Left forelimb (tissue), 1 donor: ENCODE measurements around the gene TMEM11.

ENCODE experiments used
- DNase-seq: peaks from one replicate; pipeline ENCODE4 v3.0.0-alpha.2; 2018; ENCODE audit warnings: low spot score

The TMEM11 gene

GRCh38 chr17:21184570-21184969 lies 29.4 kb downstream of the TMEM11 start:
- no peak for DNase-seq

- no peak for DNase-seq
These were observed 30.5 kb downstream of the TMEM11 start for GRCh38 chr17:21183468-21183867.

GRCh38 chr17:21177854-21178600 lies 35.9 kb downstream of the TMEM11 start:
- DNase-seq = no peak

GRCh38 chr17:21177401-21177800 lies 36.6 kb downstream of the TMEM11 start:
- DNase-seq = no peak

GRCh38 chr17:21176773-21177395 lies 37.1 kb downstream of the TMEM11 start:
- DNase-seq = no peak

GRCh38 chr17:21174713-21175112 lies 39.2 kb downstream of the TMEM11 start:
- DNase-seq = no peak

DNA sequence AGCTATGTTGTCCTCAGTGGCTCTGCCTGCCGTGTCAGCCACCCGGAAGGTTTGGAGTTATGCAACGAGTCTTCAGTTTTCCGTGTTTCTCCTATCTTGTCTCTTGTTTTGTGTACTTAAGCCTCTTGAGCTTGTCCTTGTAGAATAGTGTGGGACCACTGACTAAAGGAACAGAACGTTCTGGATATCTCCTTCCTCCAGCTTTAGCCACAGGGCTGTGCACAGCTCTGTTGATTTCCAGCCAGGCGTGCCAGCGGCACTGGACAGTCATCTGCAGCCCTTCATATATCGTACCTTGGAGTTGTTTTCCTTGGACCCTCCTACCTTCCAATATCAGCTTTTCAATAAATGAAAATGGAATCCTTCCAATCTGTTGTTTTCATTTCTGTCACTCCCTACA lies 39.8 kb downstream of the TMEM11 start:
- no peak for DNase-seq

DNA sequence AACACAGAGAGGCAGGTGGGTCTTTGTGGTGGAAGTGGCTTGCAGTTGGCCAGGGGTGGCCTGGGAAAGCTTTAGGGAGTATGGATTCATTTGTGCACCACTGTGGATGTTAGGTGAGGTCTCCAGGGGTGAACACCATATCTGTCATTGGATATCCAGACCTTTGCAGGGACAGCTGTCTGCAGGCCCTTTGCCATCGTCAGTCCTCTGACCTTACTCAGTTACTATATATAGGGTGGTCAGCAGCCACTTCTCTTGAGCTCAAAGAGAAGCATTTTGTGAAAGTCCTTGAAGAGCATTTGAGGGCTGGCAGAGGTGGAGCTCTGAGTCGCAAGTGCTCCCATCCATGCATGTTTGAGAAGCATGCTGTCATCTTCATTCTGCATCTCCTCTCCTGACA lies 40.4 kb downstream of the TMEM11 start:
- DNase-seq = no peak

GRCh38 chr17:21172846-21173245 lies 41.1 kb downstream of the TMEM11 start:
- no peak for DNase-seq

DNA sequence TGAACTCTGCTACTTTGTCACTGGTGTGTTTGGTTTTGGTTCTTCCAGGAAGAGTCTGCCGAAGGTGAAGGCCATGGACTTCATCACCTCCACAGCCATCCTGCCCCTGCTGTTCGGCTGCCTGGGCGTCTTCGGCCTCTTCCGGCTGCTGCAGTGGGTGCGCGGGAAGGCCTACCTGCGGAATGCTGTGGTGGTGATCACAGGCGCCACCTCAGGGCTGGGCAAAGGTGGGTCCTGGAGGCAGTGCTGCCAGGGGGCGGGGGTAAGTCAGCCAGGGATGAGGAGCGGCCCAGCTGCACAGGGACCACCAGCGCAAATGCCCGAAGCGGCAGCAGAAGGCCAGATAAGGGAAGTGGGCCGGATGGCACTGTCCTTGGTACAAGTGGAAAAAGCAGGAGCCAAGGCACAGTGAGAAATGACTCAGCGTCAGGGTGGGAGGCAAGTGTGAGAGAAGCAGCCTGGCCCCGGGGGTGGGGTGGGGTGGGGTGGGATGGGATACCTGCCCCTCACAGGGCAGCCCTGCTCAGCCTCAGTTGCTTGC lies 41.9 kb downstream of the TMEM11 start:
- DNase-seq = no peak

DNA sequence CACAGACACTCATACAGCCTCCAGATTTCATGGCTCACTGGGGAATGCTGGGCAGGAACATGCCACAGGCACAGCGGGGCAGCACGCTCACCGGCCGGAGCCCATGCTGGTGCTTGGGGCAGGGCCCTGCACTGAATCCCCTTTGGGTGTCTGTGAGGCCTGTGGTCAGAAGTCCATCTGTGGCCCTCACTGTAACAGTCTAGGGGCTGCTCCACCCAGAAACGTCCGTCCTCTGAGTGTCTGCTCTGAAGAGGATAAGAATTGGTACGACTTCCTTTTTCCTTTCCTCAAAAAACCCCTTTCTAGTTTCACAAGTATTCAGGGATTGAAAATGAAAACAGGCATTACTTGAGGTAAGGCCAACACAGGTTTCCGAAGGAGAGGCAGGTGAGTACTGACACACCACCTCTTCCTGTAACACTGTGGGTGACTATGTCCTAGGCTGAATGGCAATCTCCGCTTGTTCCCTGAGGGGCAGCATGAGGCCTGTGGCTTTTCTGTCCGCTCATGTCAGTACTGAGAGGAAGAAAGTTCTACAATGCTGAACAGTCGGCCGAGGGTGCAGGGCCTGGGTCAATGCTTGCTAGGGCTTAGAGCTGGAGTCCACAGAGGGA lies 42.5 kb downstream of the TMEM11 start:
- no peak for DNase-seq

DNA sequence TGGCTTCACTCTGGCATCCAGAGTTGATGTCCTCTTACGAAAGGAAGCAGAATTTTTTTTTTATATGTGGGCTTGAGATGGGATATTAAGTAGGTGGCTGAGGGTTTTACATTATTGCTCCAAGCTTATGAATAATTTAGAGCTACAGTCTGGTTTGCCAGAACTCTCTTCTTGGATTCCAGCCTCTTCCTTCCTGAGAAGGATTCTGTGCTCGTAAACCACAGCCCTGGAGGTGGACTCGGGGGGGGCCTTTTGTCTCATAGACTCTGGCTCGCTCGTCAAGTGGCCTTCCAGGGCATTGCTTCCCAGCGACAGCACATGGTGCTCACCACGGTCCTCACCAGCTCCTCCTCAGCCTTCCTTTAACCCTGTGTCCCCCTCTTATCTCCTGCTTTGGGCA lies 43.2 kb downstream of the TMEM11 start:
- DNase-seq = no peak

DNA sequence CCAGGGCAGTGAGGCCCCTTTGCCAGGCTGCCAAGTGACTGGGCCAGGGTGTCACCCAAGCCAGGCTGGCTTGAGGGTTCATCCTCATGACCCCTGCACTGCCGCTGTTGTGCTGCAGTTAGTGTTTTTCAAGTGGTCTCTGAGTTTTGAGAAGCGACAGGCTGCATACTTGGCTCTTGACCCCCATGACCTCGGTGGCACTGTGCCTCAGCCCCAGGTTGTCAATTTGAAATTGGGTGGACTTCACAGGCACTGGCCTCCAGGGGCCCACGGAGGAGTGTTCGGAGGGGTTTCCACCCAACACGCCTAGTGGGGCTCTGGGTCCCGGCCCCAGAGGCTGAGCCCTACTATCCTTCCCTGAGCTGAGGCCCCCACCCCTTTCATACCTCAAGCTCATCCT lies 44.5 kb downstream of the TMEM11 start:
- DNase-seq = no peak

GRCh38 chr17:21168555-21168865 lies 45.5 kb downstream of the TMEM11 start:
- DNase-seq = no peak

- DNase-seq = no peak
These were observed 46.7 kb downstream of the TMEM11 start for GRCh38 chr17:21167303-21167702.

- DNase-seq = no peak
These were observed 47.3 kb downstream of the TMEM11 start for GRCh38 chr17:21166595-21167210.

DNA sequence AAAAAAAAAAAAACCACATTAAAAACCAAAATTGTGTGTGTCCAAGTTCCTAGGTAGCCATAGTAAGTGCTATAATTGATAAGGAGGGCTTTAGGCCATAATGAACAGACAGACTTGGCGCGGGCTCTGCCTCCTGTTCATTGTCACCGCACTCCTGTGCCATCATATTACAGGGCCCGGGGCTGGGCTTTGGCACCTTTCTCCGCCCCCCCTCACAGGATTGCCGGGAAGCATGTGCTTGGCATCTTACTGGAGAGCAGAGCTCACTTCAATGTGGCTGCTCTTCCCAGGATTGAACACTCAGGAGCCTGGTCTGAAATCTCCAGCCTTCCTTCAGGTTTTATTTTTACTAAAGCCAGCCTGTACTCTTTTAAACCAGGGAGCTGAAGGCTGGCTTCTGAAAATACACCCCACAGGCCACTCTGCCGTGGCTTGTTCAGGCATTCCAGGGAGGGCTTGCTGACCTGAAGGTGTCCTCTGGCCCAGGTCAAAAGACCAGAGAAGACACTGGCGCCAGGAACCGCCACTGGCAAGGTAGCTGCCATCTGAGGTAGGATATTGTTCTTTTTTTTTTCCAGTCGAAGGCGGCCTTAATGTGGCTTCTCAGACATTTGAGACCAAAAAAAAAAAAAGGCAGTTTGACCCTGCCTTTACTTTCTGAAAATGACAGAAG lies 47.9 kb downstream of the TMEM11 start:
- DNase-seq = no peak

GRCh38 chr17:21164620-21165019 lies 49.3 kb downstream of the TMEM11 start:
- no peak for DNase-seq

GRCh38 chr17:21164216-21164615 lies 49.7 kb downstream of the TMEM11 start:
- DNase-seq = no peak

DNA sequence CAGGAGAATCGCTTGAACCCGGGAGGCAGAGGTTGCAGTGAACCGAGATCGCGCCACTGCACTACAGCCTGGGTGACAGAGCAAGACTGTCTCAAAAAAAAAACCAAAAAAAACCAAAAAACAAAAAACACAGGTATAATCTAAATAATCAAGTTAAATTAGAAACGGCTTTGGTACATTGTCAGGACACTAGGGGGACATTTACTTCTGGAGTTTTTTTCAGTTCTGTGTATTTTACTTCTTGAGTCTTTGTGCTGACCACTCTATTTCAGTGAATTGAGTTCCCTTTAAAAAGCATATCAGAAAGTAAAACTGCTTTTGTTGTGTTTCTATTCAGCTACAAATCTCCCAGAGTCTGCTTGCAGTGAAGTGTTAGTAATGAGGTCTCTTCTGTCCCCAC lies 50.9 kb downstream of the TMEM11 start:
- no peak for DNase-seq

DNA sequence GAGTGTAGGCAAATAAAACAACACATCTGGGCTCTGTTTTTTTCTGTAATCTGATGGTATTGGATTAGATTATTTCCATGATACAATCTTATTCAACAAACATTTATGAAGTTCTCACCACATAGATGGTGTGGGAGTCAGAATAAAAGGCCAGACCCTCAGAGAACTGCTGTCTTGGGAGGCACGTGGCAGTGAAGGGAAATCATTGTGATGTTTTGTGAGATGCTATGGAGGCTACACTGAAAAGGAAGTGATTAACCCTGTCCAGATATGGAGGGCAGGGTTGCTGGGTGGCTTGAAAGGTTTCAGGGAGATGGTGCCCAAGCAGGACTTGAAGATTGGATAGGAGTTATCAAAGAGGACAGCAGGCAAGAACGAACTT lies 51.6 kb downstream of the TMEM11 start:
- DNase-seq = no peak
